NCI-H2081 treated with DMSO at 0.1 percent for 48 hours (cell line): ENCODE results near the gene PPFIBP2.

ENCODE experiments used
- DNase-seq: peaks from one replicate; lab custom pipeline; 2025; lab: John Stamatoyannopoulos, UW

Gene PPFIBP2

DNA sequence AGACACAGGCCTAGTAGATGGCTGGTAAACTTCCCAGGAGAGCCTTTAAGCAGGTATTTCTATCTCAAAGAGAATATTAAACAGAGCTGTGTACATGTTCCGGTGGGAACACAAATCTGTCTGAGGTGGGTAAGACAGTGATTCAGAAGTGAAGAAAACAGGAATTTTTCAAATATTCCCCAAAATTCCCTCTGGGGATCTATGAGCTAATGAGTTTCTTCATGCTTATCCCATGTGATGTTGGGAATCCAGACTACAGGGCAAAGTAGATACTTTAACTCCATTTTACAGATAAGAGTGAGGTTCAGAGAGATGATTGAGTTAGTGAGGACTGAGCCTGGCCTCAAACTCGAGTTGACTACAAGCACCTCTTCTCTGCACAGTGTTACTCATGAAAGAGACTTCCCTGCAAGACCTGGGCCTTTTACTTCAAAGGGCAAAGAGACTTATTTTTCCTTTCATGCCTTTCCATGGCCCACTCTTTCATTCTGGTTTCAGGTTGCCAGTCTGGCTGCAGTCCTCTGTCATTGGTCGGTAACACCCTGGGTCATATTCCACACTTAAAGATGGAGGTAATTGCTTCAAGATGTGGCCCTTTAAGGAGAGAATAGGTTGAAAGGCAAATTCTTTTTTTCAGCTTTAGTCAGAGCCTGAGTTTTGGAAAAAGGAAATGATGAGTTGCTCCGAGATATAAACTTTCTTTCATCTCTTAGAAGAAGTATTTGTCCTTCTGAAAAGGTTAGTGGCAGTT, 89.4 kb downstream of the PPFIBP2 start:
- no peak for DNase-seq

DNA sequence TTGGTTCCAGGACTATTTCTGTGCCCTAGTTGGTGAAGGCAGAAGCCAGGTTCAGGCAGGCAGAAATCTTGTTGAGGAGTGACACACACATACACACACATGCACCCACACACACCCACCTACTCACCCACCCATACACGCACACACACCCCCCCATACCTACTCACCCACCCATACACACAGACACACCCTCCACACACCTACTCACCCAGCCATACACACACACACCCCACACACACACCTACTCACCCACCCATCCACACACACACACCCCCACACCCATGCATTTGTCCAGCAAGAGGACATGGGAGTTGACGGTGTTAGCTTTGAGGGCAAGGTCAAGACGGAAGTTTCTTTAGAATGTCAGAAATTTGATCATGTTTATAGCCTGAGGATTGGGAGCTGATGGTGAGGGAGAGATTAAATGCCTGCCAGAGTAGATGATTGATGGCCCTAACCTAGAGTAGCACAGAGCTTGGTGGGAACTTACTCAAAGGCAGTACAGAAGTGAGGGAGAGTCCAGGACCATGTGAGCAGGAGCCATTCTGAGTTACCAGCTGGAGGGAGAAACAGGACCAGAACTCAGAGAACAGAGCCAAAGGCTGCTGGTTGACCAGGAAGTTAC, 90.6 kb downstream of the PPFIBP2 start:
- no peak for DNase-seq

DNA sequence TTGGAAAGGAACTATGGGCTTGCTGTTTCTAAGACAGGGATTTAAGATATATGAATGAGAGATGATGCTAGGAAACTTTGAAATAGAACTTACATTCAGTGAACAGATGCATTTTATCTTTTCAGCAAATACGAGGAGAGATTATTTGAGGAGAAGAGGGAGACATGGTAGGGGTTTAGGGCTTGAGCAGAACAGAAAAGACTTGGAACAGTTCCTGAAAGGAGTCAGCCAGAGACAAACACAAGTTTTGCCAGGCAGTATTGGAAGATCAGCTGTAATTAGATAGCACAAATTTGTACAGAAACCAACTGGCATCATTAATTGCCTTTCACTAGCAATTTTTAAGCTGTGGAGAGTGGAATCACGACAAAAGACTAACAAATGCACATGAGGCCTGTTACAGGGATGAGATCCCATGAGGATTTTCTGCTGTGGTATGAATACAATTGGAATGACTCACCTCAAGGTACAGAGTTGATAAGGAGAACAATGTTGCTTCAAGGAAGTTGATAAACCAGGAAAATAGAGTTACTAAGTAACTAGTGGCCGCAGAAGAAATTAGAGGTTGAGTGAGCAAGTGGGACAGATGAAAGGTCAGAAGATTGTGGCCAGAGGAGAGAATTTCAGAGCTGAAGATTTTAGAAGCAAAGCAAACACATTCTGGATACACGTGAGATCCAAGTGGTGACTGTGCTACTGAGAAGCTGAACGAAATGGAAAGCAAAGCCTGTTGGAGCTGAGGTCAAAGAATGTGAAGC, 91.6 kb downstream of the PPFIBP2 start:
- no peak for DNase-seq

DNA sequence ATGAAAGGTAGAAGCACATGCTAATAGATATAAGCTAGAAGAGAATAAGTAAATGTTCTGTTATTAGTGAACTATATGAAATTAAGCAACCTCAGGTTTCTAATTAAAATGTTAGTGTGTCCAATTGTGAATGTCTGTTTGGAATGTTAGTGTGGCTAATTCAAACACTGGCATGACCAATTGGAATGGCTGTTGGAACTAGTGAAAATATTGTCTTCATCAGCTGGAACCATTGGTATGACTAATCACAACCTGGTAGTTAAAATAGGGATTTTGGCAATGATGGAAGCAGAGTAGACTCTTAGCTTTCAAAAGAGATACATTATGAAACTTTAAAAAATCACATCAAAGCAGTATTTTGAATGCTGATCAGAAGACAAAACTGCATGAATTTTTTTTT, 92.7 kb downstream of the PPFIBP2 start:
- DNase-seq = no peak

DNA sequence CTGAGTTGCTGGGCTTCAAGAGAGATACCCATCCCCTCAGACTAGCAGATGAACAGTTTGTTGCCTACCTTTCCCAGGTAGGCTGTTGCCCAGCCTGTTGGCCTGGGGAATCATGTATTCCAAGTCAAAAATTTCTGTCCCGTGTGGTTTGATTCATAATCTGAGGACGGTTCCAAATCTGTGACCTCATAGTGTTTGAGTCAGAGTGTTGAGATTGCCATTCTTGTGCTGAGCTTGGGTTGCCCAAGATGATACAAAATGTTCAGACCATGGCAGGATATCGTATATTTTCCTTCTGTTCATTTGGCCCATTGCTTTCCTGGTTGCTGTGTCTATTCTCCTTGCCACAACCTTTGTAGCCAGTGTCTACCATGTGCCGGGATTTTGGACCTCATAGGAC, 95.2 kb downstream of the PPFIBP2 start:
- DNase-seq = no peak

DNA sequence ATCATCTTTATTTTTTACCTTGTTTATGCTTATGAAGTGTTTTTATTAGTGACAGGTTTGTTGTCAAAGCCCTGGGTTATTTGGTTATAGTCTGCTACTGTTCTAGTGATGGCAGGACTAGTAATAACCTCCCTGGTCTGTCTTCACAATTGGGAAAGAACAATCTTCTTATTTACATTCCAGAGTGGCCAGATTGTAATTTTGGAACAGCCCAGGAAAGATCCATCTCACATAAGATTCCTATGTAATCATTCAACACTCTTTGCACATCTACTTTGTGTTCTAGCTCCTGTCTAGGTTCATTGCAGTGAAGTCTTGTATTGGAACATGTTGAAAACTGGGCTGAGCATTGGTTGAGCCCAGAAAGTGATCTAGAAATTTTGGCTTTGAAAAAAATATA, 95.7 kb downstream of the PPFIBP2 start:
- no peak for DNase-seq

DNA sequence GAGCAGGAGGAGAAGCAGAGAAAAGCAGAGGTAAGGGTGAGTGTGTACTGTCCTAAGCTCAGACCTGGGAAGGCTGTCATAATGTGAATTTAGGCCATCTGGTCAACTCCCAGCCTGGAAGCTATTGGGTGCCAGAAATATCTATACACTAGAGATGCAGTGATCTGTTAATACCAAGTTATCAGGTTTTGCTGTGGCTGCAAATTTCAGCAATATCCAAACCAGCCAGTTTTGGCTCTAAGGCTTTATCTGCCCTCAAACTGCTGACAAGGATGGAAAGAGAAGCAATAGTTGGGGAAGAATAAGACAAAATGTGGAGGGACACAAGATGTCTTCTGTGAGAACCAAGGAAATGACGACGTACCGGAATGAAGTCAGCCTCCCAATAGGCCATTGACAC, 96.6 kb downstream of the PPFIBP2 start:
- no peak for DNase-seq

DNA sequence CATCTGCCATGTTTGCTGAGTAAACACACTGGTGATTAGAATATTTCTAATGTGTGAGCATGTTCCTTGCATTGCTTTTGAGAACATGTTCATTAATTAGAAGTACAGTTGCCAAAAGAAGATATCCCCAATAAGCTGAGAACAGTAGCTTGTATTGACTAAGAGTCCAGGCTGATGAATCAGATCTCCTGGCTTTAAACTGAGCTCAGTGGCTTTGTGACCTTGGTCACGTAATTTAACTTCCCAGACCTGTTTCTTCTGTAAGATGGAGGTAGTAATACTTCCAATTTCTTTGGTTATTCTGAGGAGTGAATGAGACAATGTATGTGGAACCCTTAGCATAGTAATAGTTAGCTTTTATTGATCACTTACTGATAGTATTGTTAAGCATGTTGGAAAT, 97.6 kb downstream of the PPFIBP2 start:
- DNase-seq = no peak

DNA sequence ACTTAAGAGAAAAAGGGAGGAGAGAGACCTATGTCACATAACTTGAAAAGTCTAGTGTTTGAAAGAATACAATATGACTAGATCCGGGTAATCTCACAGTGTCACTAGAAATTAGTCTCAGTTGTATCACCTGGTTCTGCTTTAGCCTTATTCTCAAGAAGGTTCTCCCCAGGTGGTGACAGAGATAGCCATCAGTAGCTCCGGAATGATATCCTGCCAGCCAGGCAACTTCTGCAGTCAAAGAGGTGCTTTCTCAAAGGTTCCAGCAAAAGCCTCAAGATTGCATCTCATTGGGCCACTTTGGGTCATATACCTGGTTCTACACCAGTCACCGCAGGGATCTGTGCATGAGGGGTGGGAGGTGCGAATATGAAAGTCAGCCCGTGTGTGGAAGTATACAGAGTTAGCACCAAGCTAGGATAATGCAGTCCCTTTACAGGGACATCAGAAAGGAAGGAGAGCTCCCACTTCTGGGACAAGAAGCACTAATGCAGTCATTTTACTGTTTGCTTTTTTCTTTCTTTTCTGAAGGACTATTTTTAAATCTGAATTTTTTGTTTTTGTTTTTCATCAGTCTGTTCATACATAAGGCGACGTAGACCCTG, 98.4 kb downstream of the PPFIBP2 start:
- no peak for DNase-seq

DNA sequence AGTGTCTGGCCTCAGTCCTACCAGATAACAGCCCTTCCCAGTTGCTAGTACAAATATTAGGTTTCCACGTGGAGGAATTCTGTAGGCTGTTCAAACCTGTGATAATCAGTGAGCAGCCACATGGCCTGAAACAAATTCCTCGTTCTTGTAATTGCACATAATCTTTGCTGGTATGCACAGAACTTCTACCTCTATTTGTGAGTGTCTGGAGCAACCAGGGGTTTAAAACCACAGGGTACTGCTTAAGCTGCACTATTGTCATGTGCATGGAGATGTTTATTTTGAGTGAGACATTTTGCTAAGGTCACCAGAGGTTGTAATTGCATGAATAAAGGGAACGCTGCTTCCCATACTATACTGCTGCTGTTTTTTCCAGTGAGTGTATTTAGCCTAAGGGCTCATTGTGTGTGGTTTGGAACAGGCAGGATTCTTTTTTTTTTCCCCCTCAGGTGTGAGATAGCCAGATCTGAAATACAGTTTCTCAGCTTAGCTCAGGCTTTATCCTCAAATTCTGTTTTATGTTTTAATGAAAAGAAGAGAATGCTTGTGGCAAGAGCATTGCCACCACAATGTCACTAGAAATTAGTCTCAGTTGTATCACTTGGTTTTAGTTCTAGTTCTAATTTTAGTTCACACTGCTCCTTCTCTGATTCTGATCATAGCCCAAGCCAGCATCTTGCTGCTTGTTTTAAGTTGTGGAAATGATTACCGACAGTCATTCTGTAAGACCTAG, 99.0 kb downstream of the PPFIBP2 start:
- DNase-seq = no peak

DNA sequence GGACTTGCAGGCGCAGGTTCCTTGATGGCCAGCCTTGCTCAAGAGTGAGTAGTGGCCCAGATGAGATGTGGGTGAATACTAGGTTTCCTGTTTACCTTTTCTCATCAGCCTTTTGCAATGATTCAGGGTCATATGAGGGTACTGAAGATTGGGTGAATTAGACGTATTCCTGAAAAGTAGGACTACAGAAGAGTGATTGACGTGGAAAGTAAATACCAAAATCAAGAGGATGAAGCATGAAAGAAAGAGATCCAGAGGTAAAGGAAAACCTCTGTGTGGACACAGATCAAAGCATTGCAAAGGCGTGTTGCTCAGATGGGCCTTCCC, 99.6 kb downstream of the PPFIBP2 start:
- no peak for DNase-seq

DNA sequence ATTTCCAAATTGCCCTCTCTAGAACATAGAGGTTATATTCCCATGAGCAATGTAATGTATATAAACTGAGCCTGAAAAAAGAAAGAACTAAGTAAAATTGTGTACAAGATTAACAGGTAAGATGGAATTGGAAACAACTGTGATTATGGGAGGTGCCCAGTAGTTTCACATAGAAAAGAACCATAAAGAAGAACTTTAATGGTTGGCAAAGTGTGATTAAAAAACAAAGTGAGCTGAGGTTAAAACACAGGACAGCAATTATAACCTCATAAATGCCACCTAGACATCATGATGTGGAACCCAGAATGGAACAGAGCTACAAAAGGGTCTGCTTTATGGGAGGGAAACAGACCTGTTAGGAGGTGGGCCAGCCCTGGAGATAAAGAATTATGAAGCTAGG, 100.9 kb downstream of the PPFIBP2 start:
- no peak for DNase-seq

DNA sequence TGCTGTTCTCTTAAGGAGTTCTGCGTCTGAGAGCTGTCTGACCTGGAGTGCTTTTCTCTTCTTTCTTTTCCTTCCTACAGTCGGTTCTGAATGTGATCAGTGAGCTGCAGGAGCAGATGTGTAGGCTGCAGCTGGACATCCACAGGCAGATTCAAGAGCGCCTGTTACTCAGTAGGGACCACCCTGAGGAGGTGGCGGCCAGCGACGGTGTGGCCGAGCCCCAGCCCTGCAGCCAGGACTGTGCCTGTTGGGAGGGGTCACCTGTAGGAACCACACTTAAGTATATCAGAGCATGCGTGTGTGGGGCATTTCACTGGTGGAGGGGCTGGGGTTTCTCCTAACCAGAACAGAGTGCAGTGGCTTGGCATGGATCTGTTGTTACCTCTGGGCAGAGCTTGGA, 103.2 kb downstream of the PPFIBP2 start:
- DNase-seq = no peak

DNA sequence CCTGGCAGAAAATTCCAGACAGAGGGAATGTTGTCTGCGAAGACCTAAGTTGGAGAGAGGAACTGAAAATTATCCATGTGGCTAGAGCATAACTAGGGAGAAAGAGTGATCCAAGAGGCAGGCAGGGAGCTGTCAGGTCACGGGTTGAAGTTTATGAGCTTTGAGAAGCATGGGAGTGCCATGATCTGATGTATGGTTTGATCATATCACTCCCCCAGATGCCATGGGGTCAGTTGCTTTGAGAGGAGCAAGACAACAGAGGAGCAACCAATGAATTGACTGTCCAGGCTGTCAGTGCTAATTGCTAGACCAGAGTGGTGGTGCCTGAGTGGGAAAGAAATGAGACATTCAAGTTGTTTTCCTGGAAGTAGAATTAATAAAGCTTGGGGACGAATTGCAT, 105.5 kb downstream of the PPFIBP2 start:
- DNase-seq = no peak

DNA sequence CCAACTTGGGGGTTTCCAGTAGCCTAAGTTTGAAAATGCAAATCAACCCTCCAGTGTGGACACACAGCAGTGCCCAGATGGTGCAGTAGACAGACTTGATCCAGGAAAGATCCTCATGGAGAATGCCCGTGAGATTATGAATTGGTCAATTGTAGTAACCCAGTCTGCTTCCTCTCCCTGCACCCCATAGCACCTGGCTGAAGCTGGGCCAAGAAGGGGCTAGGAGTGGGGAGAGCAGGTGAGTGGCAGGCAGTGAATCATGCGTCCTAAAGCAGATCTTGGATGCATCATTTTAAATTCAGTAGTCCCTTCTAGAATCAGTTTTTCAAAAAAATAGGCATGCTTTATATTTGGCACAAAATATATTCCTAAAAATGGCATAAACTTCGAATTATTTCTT, 107.3 kb downstream of the PPFIBP2 start:
- DNase-seq = no peak

DNA sequence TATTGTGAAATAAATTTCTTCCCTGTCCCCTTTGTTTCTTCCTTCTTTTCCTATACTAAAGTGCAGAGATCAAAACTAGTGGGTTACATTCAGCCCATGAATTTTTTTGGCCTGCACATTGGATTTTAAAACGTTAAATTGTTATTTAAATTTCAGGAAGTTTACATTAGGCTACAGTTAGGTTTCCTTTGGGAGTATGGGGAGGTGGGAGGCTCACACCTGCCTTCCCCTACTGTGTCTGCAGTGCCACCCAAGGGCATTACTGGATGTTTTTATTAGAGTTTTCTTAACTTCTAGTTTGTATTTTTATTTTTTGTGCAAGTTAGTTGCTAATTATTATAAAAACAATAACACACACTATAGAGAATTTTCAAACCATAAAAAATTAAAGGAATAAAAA, 107.8 kb downstream of the PPFIBP2 start:
- no peak for DNase-seq

DNA sequence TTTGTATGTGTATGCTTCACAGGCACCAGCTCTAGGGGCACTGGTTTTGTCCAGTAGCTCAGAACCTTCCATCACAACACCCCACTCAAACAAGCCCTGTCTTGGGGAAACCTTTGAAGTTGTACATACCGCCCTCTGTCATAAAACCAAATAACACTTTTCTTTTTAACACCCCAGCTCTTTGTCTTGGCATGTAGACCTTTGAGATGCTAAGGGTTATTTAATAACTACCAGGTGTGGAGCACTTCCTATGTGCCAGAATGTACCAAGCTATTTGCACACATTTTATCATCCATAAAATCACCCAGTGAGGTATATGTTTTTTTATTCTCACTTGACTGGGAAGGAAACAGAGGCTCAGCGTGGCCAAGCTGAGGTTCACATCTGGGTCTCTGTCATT, 108.9 kb downstream of the PPFIBP2 start:
- no peak for DNase-seq

DNA sequence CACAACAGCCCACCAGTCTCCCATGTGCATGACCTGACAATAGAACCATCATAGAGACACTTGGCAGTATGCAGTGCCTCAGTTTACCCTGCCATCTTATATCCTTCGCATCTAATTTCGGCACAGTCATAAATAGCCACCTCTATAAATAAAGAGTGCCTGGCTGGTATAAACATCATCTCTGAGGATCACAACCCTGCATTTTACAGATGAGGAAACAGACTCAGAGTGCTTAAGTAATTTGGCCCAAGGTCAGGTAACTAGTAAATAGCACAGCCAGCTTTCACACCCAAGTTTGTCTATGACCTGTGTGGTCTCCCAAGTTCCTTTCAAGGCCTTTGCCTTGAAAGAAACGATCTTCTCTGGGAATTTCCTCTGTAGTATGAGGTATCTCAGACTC, 114.9 kb downstream of the PPFIBP2 start:
- no peak for DNase-seq

DNA sequence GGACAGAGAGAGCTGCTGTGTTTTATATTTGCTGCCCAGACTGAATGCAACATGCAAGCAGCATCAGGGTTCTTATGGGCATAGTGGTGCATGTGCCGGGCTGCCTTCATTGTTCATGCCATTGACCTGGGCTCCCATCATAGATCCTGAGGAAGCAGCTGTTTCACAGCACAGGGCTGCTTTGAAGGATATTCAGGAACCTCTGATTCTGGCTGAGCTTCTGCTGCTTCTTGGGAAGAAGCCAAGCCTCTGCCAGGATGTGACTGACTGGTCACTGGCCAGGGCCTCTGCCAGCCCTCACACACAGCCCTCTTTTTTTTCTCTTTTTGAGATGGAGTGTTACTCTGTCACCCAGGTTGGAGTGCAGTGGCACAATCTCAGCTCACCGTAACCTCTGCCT, 116.2 kb downstream of the PPFIBP2 start:
- no peak for DNase-seq

DNA sequence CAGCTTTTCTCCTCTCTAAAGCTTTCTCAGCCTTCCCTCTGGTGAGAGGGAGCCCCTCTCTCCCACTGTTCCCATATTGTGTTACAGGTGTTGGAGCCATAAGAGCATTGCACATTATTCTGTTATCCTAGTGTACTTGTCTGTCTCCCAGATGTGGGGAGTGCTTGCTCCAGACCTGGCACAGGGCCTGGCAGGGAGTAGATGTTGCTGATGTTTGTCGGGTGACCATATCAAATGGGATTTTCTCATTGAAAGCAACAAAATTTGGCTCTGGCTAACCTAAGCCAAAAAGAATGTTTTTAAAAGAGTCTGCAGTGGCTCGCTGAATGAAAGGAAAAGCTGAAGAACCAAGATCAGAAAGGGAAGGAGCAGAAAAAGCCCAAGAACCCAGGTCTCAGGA, 118.4 kb downstream of the PPFIBP2 start:
- no peak for DNase-seq

DNA sequence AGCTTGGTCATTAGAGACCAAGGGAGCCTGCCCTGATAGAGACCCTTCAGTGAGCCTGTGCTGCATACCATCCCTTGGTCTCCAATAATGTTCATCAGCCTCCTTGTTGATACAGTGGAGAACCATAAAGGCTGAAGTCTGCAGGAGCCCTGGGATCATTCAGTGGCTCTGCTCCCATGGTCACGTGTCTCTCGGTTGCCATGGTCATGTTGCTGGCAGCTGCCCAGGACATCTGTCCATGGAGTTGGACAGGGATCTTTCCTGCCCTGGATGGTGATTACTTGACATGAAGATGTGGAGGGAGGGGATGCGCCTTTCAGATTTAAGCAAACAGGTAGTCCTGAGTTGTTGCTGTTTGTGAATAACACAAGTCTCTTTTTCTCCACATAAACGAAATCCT, 121.3 kb downstream of the PPFIBP2 start:
- no peak for DNase-seq

DNA sequence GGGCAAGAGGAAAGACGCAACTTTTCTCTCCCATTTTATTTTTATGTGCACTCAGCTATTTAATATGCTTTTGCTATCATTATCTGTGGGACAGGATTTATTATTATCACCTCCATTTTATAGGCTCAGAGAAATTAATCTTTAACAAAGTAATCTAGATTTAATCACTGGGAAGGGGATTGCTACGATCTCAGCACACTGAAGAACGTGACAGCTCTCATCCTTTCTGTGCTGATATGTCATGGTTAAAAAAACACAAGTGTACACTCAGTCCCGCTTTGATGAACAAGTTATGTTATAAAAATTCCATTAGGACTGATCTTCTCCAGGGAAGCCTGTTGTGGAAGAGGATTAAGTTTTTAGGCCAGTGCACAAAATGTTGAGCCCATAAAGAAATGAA, 121.9 kb downstream of the PPFIBP2 start:
- DNase-seq = no peak
